NCI-H345 (cell line): ENCODE data around the gene NPEPL1.
"Not testable (repeated sequence)": the region's sequence is repeated elsewhere in the genome, so short reads cannot be mapped to it uniquely, and the experiment has no call there.

ENCODE experiments used
- DNase-seq: peaks from one replicate; lab custom pipeline; 2025; lab: John Stamatoyannopoulos, UW

Gene NPEPL1

GRCh38 chr20:58692579-58693225 is at the start of gene NPEPL1:
Gene NPEPL1, plus strand, starts transcription at chr20:58692800. Its CDS starts 101 bp downstream, at chr20:58692901.
- peak; percentile 56 for DNase-seq

DNA sequence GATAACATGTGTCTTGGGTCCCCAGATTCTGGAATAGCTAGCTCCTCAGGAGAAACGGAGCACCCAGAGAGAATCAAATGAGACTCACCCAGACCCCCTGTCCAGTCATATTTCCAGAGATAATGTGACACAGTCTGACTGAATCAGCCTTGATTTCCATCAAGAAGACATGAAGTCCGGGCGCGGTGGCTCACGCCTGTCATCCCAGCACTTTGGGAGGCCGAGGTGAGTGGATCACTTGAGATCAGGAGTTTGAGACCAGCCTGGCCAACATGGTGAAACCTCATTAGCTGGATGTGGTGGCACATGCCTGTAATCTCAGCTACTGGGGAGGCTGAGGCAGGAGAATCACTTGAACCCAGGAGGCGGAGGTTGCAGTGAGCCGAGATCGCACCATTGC is 49.7 kb upstream of the NPEPL1 start:
- DNase-seq, result not testable (repeated sequence)

GRCh38 chr20:58645412-58645968 is 47.1 kb upstream of the NPEPL1 start:
- DNase-seq, result no peak

DNA sequence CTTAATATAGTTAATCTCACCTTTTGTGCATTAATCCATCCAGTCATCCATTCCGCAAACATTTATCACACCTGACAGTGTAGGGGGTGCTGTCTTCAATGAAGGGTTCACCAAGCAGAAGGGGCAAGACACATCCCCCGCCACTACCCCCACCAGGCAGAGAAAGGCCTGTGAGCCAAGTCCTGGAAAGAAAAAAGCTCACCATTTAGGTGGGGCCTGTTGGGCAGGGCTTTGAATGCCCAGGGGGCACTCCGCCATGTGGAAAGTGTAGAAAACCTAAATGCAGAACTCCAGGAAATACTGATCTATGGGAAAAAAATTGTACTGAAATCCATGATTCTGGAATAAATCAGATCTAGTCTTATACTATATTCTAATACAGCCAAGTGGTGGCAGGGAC is 46.3 kb upstream of the NPEPL1 start:
- no peak for DNase-seq

GRCh38 chr20:58646703-58647102 is 45.9 kb upstream of the NPEPL1 start:
- no peak for DNase-seq

DNA sequence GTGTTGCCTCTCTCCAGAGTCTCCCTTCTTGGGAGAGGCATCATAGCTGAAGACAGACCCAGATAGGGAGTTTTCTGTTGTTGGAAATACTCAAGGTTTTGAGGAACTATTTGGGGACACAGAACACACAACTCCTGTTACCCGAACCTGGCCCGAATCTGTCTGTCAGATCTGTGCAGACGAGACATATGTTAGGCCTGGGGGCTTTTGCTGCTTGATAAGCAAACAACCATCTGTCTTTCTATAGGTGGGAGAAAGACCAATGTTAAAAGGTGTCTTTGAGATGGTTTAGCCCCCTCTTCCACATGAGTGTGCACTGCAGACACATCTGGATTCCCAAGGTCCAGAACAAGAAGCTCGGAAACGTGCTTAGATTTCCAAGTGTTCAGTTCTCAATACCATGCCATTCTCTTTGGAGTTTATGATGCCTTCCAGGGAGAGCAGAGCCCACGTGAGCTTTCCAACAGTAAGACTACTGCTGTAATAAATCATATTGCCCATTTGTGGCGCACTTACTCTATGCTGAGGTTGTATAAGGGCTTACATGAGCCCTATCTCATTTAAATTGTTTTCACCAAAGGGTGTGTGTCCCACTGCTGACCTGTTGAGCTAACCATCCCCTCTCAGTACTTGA is 45.3 kb upstream of the NPEPL1 start:
- DNase-seq, result no peak

GRCh38 chr20:58647796-58648501 is 44.7 kb upstream of the NPEPL1 start:
- DNase-seq, result no peak

GRCh38 chr20:58648502-58648825 is 44.1 kb upstream of the NPEPL1 start:
- DNase-seq, result not testable (repeated sequence)

DNA sequence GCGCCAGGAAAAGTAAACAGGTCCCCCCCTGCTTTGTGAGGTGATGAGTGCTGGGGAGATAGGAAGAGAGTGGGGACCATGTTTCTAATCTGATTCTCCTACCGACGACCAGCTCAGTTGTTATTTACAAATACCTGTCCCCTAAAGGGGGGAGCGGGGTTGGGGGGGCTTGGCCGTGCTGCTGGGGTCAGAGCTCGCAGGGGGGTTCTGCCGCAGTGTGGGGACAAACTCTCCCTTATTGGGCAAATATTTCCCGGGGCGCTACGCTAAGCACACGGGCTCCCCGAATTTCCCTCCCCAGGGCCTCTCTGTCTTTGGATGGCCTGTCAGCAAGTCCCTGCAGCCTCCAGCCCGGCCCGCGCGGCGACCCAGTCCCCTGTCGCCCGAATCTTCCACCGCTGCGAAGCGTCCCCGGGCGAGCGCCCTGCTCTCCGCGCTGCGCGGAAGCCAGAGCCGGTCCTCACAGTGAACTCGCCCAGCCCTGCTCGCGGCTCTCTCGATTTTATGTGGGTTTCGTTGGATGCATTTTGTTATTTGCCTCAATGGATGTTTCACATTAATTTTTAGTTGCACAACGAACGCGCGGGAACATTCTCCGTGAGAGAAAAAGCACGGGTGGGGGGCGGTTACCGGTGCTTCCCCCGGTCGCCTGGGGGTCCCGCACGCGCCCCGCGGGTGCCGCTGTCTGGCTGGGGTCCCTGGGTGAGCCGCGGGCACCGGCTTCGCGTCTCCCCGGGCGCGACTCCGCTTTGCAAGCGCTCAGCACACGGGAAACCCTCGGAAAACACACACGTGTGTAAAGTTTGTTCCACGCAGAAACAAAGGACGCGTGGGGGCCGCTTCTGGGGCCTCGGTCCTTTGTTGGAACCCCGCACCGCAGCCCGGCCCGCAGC is 43.1 kb upstream of the NPEPL1 start:
- DNase-seq, result no peak

DNA sequence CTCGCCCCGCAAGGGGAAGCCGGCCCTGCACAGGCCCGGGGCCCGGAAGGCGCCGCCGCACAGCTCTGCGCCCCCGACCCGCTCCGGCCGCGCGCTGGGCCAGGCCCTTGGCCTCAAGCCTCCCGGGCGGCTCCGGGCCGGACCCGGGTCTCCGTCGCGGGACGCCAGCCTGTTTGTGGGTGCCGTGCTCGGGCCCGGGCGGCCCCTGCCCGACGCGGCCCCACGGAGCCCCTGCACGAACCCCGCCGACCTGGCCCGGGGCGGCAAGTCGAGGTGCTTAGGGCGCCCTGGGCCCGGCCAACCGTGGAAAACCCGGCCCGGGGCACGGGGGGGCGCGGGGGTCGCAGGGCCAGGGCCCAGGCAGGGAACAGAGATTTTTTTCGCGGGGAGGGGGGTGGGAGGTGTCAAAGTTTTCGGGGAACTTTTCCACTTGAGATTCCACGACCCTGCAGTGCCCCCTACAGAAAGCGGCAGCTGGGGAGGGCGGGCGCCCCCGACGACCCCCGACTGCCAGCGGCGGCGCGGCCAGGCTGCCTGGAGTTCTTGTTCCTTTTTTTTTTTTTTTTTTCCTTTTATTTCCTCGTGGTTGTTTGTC is 42.3 kb upstream of the NPEPL1 start:
- peak; percentile 11 for DNase-seq

GRCh38 chr20:58650776-58651558 is 41.6 kb upstream of the NPEPL1 start, which contains the start of gene STX16:
Gene STX16, plus strand, starts transcription at chr20:58651283. Its CDS starts 724 bp downstream, at chr20:58652007.
- peak; percentile 96 for DNase-seq

GRCh38 chr20:58651559-58651945 is 41.0 kb upstream of the NPEPL1 start:
- DNase-seq, result peak; percentile 61

GRCh38 chr20:58651946-58652605 is 40.5 kb upstream of the NPEPL1 start:
- DNase-seq, result peak; percentile 51

DNA sequence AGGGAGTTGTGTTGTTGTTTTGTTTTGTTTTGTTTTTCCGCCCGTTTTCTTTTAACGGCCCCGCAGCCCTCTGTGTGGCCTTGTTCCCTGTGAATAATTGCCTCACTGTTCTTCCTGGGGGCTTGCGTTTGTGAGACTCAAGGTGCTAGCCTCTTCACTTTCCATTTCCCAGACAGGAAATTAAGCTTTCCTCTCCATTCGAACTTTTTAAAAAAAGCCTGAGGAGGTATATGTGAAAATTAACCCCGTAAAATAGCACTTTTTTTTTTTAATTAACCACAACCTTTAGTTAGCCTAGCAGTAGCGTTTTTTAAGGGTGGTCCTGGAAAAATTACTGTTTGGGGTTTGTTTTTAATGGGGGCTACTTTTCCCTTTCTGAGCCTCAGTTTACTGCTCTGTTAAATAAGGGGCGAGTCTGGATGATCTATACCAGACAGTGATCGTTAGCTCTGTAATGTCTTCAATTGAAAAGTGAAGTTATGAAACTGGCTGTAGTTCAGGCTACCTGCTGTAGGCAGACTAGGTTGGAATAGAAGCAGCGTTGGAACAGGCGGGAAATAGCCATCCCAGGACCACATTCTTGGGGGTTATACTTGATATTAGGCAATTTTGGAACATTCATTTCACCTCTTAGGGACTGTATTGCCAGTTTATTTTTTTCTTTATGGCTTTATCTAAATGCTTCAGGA is 39.9 kb upstream of the NPEPL1 start:
- DNase-seq, result no peak

DNA sequence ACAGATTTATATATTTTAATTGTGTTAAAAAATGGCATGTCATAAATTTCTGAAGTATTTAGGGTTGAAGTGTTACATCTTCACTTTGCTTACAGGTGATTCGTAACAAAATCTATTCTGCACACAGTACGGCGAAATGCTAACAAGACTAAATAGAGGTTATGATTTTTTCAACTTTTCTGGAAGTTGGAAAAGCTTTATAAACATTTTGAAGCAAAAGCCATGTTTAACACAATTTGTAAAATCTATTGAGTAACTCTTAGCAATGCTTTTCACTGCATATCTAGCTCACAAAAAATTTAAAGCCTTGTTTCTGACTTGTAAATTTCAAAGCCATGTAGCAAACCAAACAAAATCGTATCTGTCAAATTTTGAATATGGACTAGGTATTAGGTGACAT is 38.3 kb upstream of the NPEPL1 start:
- DNase-seq, result no peak

DNA sequence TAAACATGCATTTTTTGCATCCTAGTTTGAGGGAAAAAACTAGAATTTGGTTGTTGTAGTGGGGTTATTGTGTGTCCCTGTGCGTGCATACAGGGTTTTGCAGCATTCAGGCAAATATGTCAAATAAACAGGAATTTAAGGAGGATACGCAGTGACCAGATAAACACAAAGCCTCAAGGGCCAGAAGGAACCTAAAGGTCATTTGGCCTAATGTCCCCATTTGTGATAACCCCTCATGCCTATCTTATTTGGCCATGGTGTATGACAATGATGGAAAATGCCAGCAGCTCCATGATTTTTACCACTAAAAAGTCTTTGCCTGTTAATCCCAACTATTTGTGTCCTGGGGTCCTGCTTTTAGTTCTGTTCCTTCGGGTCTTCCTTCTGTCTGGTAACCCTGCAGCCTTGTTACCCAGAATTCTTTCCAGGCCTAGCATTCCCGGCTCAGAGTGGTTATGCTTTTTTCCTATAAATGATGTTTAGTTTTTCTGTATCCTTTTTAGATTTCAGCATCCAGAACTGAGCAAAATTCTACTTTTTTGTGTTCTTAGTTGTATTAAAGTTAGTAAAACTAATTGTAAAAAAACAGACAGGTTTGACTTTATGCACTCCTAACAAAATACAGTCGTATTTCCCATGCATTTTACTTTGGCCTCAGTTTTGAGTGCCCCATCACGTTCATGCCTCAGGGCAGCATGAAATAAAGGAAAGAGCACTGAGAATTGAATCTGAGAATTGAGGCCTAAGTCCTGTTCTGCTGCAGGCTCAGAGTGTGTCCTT is 37.1 kb upstream of the NPEPL1 start:
- no peak for DNase-seq

- DNase-seq, result no peak
Measured at GRCh38 chr20:58656831-58657230, 35.8 kb upstream of the NPEPL1 start.

DNA sequence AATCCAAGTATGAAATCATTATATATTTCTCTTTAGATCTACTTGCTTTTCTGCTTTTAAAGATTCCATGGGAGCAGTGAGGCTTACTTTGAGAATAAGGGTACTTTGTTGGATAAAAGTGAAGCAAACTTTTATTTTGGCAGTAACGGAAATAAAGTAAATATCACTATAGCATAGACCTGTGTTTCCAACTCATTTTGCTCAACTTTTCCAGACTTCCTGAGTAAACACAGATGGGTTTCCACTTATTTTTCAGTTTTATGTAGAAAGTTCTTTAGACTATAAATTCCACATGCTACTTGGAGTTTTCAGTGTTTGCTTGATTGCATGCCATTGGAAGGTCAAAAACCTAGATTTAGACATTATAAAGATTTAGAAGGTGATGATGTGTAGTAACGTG is 35.3 kb upstream of the NPEPL1 start:
- no peak for DNase-seq

DNA sequence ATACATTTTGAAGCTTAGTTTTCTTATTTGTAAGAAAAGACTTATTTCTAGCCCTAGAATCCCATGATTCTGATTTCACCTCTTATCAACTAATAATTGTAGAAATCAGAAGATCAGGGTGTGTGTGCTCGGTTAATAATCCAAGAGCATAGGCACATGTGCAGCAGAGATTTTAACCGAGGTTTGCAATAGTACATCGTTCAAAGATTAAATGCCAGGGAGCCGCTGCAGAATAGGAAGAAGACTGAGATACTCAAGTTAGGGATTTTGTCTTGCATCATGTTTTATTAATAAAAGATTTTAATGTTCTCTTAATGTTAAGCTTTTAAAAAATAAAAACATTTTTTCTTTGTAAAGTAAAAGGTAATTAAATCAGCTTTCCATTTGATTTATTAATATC is 34.6 kb upstream of the NPEPL1 start:
- no peak for DNase-seq
